Body of pancreas (tissue), 4 donors: Measurements from ENCODE around the gene TAS2R8. TPM values are rescaled to one million over a fixed set of nuclear protein-coding genes. Genes with fewer than 3 reads are reported as not detected.
"Not testable (repeated sequence)": the region's sequence is repeated elsewhere in the genome, so short reads cannot be mapped to it uniquely, and the experiment has no call there.

Experiments used
- ATAC-seq: fragments of 150-250 bp; one replicate; pipeline ENCODE4 v1.9.1; 2016
- DNase-seq, 4 donors: peaks; one replicate each; pipeline ENCODE4 v3.0.0-alpha.2; 2019
- H3K27ac ChIP-seq, 4 donors: fragments of 200-600 bp; sonication (generic); 1 replicate in 3 of 4; 2 replicates in 1 of 4; pipeline versions ENCODE4 v1.5.1 to v1.6.1; 2016 to 2019; ENCODE audit warnings: mild to moderate bottlenecking in 1 of 4, mixed read lengths in 1 of 4, moderate library complexity in 1 of 4
- H3K27me3 ChIP-seq, 2 donors: fragments of 200-600 bp; sonication (generic); one replicate each; pipeline ENCODE4 v1.6.0; 2016; ENCODE audit warnings: mild to moderate bottlenecking in 1 of 2
- H3K36me3 ChIP-seq, 2 donors: fragments of 200-600 bp; sonication (generic); replicated peaks in 1 of 2; 2 replicates each; pipeline ENCODE4 v1.5.1; 2016; ENCODE audit warnings: low read depth in 2 of 2; ENCODE audit not compliant: insufficient read depth in 1 of 2
- H3K4me1 ChIP-seq: fragments of 200-600 bp; sonication (generic); one replicate; pipeline ENCODE4 v1.6.0; 2016
- H3K4me3 ChIP-seq, 2 donors: fragments of 200-600 bp; sonication (generic); 1 replicate in 1 of 2; 2 replicates in 1 of 2; pipeline ENCODE4 v1.5.1; 2016 to 2019
- H3K9me3 ChIP-seq, 3 donors: fragments of 200-600 bp; sonication (generic); 1 replicate in 2 of 3; 2 replicates in 1 of 3; pipeline ENCODE4 v1.5.1; 2016
- POLR2A ChIP-seq, 3 donors: fragments of 450-650 bp; IDR thresholded peaks; one replicate each; pipeline ENCODE4 v1.6.1; 2016; ENCODE audit warnings: antibody characterized with exemption in 3 of 3, mild to moderate bottlenecking in 2 of 3
- WGBS, 2 donors: methylation state at CpG; one replicate each; pipeline ENCODE4 v1.1.5; 2017; 5-methylcytosine and 5-hydroxymethylcytosine counted together
- intact Hi-C: fragments of 100-400 bp; cut with DNase I; formaldehyde crosslinking; loops from one replicate; pipeline ENCODE4 v1.15.1; 2023
- total RNA-seq, 2 donors: library from RNA; depleted of rRNA; stranded (reverse); fragments of >200 nt; gene quantifications; one replicate each; pipeline ENCODE4 v1.1.0, GENCODE V29; 2016
- TF ChIP-seq, protein P1 (sequence below), 7 experiments: fragments of 450-650 bp in 4 of 7; fragments of 200-600 bp in 3 of 7; sonication (generic) in 3 of 7; IDR thresholded peaks; one replicate each; pipeline ENCODE4 v1.5.1; 2016 to 2019; ENCODE audit warnings: antibody characterized with exemption in 7 of 7

TAS2R8 gene
- total RNA-seq, 2 donors from 2014 or later = not detected

DNA sequence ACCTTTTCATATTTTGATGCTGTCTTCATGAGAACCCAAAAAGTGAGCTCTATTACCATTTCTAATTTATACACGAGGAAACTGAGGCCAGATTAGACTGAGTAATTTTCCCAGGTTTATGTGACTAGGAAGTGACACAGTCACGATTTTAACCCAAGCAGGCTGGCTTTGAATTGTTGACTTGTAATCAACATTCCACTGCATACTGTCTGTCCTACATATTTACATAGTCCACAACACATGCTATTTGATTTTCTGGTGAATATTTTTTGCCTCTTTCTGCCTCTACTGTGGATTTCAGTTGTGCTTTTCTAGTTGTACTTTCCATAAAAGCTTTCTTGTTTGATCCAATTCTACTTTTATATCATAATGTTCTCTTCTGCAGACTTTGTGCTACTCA lies 12.9 kb downstream of the TAS2R8 start:
- WGBS, 2 donors = 13 to 17% methylated on average over 2 of the region's 2 CpGs
- intact Hi-C loops = no loop called here

DNA sequence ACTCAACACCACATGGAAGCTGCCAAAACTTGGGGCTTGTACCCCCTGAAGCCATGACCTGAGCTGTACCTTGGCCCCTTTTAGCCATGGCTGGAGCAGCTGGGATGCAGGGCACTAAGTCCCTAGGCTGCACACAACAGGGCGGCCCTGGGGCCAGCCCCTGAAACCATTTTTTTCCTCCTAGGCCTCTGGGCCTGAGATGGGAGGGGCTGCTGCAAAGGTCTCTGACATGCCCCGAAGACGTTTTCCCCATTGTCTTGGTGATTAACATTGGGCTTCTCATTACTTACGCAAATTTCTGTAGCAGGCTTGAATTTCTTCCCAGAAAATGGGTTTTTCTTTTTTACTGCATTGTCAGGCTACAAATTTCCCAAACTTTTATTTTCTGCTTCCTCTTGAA lies 15.3 kb downstream of the TAS2R8 start:
- H3K27ac ChIP-seq, intact Hi-C loops, ATAC-seq: not testable (repeated sequence)

More for the DNA sequence above, 12.9 kb downstream of the TAS2R8 start:
- no peak for ATAC-seq
- Histone ChIP-seq H3K36me3 (no peaks in the 10 kb centered on the region), H3K4me1 (no peaks in the 10 kb centered on the region), H3K4me3 (no peak overlapping the region), H3K27ac (no peak overlapping the region), H3K9me3 (no peaks in the 10 kb centered on the region), H3K27me3 (no peaks in the 10 kb centered on the region)
- no peak for DNase-seq
- TF ChIP-seq, protein P1, sequence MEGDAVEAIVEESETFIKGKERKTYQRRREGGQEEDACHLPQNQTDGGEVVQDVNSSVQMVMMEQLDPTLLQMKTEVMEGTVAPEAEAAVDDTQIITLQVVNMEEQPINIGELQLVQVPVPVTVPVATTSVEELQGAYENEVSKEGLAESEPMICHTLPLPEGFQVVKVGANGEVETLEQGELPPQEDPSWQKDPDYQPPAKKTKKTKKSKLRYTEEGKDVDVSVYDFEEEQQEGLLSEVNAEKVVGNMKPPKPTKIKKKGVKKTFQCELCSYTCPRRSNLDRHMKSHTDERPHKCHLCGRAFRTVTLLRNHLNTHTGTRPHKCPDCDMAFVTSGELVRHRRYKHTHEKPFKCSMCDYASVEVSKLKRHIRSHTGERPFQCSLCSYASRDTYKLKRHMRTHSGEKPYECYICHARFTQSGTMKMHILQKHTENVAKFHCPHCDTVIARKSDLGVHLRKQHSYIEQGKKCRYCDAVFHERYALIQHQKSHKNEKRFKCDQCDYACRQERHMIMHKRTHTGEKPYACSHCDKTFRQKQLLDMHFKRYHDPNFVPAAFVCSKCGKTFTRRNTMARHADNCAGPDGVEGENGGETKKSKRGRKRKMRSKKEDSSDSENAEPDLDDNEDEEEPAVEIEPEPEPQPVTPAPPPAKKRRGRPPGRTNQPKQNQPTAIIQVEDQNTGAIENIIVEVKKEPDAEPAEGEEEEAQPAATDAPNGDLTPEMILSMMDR (IDR thresholded peaks at IDR 0.05) = no peak
- TF ChIP-seq POLR2A (IDR thresholded peaks at IDR 0.05) = no peak

DNA sequence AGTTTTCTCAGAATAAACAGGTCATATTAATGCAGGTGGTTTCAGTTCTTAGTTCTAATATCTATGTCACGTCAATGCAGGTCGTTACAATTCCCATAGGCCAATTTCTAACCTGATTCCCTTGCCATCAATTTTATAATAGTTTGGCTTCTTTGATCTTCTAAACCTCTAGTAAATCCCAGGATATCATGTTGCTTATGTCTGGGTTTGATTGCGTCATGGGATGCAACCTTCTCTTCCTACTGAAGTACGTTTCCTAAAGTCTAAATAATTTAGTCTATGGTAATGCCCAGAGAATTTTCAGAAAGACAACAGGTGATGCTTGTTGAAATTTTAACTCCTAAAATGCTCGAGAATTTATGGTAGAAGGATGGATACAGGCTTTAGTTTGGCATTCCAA lies 23.8 kb downstream of the TAS2R8 start:
- TF ChIP-seq POLR2A (IDR thresholded peaks at IDR 0.05) = no peak
- TF ChIP-seq, protein P1 (IDR thresholded peaks at IDR 0.05) = no peak
- Histone ChIP-seq H3K4me1 (no peaks in the 10 kb centered on the region), H3K9me3 (no peaks in the 10 kb centered on the region), H3K36me3 (no peaks in the 10 kb centered on the region), H3K27ac (no peak overlapping the region), H3K4me3 (no peak overlapping the region), H3K27me3 (no peaks in the 10 kb centered on the region)
- whole genome bisulfite sequencing, 2 donors = 55 to 58% methylated on average over 5 of the region's 5 CpGs
- intact Hi-C loops = no loop called here
- DNase-seq (no peak), ATAC-seq (no peak)

More for the DNA sequence above, 15.3 kb downstream of the TAS2R8 start:
- H3K4me3 ChIP-seq, H3K4me1 ChIP-seq, H3K36me3 ChIP-seq, H3K9me3 ChIP-seq, H3K27me3 ChIP-seq, DNase-seq: not testable (repeated sequence)
- WGBS, 2 donors = 83 to 87% methylated on average over 4 of the region's 4 CpGs

DNA sequence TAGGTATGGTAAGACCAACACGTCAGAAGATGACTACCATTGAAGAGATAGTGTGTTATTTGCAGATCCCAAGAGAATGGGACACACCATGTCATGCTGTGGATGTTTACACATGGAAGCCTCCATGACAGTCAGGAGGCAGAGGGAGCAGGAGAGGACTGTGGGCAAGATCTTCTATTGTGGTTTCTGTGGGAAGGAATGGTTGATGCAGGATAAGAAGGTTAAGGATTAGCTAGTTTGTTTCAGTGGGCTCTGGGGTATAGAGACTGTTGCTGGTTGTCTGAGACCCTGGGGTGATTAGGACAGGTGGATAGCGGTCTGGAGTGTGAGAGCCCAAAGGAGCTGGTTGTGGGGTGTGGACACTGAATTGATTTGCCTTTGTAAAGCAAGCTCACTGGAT lies 28.0 kb downstream of the TAS2R8 start:
- H3K9me3 ChIP-seq = no peaks in the 10 kb centered on the region
- no peak overlapping the region for H3K4me3 ChIP-seq
- H3K27me3 ChIP-seq = no peaks in the 10 kb centered on the region
- ATAC-seq (no peak), DNase-seq (no peak)
- intact Hi-C loops = loop anchor here (10.0 kb wide), 1 partner anchor 706 kb away; no protein-coding TSS in a partner anchor
- no peaks in the 10 kb centered on the region for H3K36me3 ChIP-seq
- no peak overlapping the region for H3K27ac ChIP-seq
- H3K4me1 ChIP-seq = no peaks in the 10 kb centered on the region
- no peak for TF ChIP-seq POLR2A (IDR thresholded peaks at IDR 0.05)
- TF ChIP-seq, protein P1 (IDR thresholded peaks at IDR 0.05) = no peak
- 80 to 85% methylated on average over 2 of the region's 2 CpGs for WGBS, 2 donors

DNA sequence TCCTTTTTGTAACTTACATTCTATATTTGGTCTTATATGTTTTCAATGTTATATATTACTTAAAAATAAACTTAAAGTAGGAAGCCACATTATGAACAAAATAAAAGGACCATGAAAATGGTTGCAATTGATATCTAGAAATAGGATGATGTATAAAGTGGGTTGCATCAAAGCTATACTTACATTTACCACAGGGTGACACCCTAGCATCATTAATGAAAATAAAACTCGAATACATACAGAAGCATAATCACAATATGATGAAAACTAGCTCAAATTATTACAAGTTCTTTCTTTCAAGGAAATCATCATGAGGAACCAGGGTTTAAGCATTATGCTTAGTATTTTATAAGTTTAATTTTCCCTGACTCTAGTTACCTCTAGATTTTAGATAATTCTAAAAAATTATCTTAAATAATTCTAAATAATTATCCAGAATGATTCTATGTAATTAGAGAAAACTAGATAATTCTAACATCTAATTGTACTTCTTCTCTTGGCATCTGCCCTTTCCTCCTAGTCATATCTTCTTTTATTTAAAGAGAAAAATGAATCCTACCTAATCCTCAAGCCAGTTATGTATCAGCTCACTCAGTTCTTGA lies 35.9 kb downstream of the TAS2R8 start:
- no peak overlapping the region for H3K27ac ChIP-seq
- H3K9me3 ChIP-seq = no peaks in the 10 kb centered on the region
- no peak overlapping the region for H3K4me3 ChIP-seq
- DNase-seq (no peak), ATAC-seq (no peak)
- peaks cover 3 to 5% of the 10 kb centered on the region in 2 donors for H3K27me3 ChIP-seq
- intact Hi-C loops = loop anchor here (5.0 to 10.0 kb wide), 2 partner anchors 431 to 714 kb away; no protein-coding TSS in a partner anchor
- TF ChIP-seq, protein P1 (IDR thresholded peaks at IDR 0.05) = peak in 6 of 7 experiments; percentile 46 to 82 (median 79)
- TF ChIP-seq POLR2A (IDR thresholded peaks at IDR 0.05) = no peak
- 0% methylated on average over 1 of the region's 1 CpG for WGBS, 2 donors
- no peaks in the 10 kb centered on the region for H3K36me3 ChIP-seq
- H3K4me1 ChIP-seq = no peaks in the 10 kb centered on the region
